ENCODE data around the gene POR. TPM values are rescaled to one million over a fixed set of nuclear protein-coding genes. Genes with fewer than 3 reads are reported as not detected.
"Not testable (repeated sequence)": the region's sequence is repeated elsewhere in the genome, so short reads cannot be mapped to it uniquely, and the experiment has no call there.

POR gene
- total RNA-seq, 1 donor from 2014 or later = 236 TPM

GRCh38 chr7:75869776-75870379 is 45.1 kb upstream of the POR start:
- Histone ChIP-seq H3K27me3 (no peaks in the 10 kb centered on the region), H3K9me3 (no peaks in the 10 kb centered on the region), H3K4me3 (no peak overlapping the region), H3K36me3 (no peaks in the 10 kb centered on the region), H3K4me1 (peaks cover 0 to 6% of the 10 kb centered on the region in 2 donors), H3K27ac (no peak overlapping the region)
- TF ChIP-seq CTCF (IDR thresholded peaks at IDR 0.05) = no peak
- DNase-seq (ENCODE audit: low spot score in 2 of 2) = no peak
- intact Hi-C loops (cut with DNase I) = loop anchor here (10.0 kb wide), 1 partner anchor 425 kb away; no protein-coding TSS in a partner anchor

GRCh38 chr7:75870557-75871161 is 44.3 kb upstream of the POR start:
- no peak for DNase-seq (ENCODE audit: low spot score in 2 of 2)
- Histone ChIP-seq H3K27me3 (no peaks in the 10 kb centered on the region), H3K4me3 (no peak overlapping the region), H3K4me1 (peaks cover 0 to 6% of the 10 kb centered on the region in 2 donors), H3K9me3 (no peaks in the 10 kb centered on the region), H3K36me3 (no peaks in the 10 kb centered on the region), H3K27ac (no peak overlapping the region)
- intact Hi-C loops (cut with DNase I) = loop anchor here (10.0 kb wide), 1 partner anchor 424 kb away; no protein-coding TSS in a partner anchor
- TF ChIP-seq CTCF (IDR thresholded peaks at IDR 0.05) = no peak

- no peak for DNase-seq (ENCODE audit: low spot score in 2 of 2)
- H3K27me3 ChIP-seq = no peaks in the 10 kb centered on the region
- peak overlapping the region in 1 of 2 donors; percentile 47 for H3K27ac ChIP-seq
- no peaks in the 10 kb centered on the region for H3K9me3 ChIP-seq
- TF ChIP-seq CTCF (IDR thresholded peaks at IDR 0.05) = no peak
- intact Hi-C loops (cut with DNase I) = loop anchor here (10.0 kb wide), 1 partner anchor 423 kb away; no protein-coding TSS in a partner anchor
- H3K4me3 ChIP-seq = no peak overlapping the region
- no peaks in the 10 kb centered on the region for H3K36me3 ChIP-seq
- no peaks in the 10 kb centered on the region for H3K4me1 ChIP-seq
Observed at GRCh38 chr7:75872073-75872782, 42.7 kb upstream of the POR start.

- not testable (repeated sequence) for H3K4me3 ChIP-seq; H3K4me1 ChIP-seq; H3K27me3 ChIP-seq; DNase-seq (ENCODE audit: low spot score in 2 of 2); H3K9me3 ChIP-seq; H3K27ac ChIP-seq; H3K36me3 ChIP-seq
- intact Hi-C loops (cut with DNase I) = loop anchor here (10.0 kb wide), 1 partner anchor 421 kb away; no protein-coding TSS in a partner anchor
Observed at GRCh38 chr7:75874180-75874579, 40.8 kb upstream of the POR start.

- H3K4me3 ChIP-seq = no peak overlapping the region
- no peaks in the 10 kb centered on the region for H3K9me3 ChIP-seq
- no peaks in the 10 kb centered on the region for H3K27me3 ChIP-seq
- H3K4me1 ChIP-seq = peaks cover 0 to 10% of the 10 kb centered on the region in 2 donors
- no peaks in the 10 kb centered on the region for H3K36me3 ChIP-seq
- DNase-seq (ENCODE audit: low spot score in 2 of 2) = no peak
- H3K27ac ChIP-seq = no peak overlapping the region
- TF ChIP-seq CTCF (IDR thresholded peaks at IDR 0.05) = no peak
- intact Hi-C loops (cut with DNase I) = loop anchor here (5.0 to 10.0 kb wide), 2 partner anchors 138 to 419 kb away; partner anchors contain the start of gene HIP1
Observed at GRCh38 chr7:75875113-75876080, 39.6 kb upstream of the POR start.
